Activated naive CD4-positive, alpha-beta T cell (primary cell): ENCODE results near the gene BICC1.

Experiments
- DNase-seq, 4 experiments: peaks; one replicate each; lab custom pipeline; 2025; lab: John Stamatoyannopoulos, UW

Gene BICC1

DNA sequence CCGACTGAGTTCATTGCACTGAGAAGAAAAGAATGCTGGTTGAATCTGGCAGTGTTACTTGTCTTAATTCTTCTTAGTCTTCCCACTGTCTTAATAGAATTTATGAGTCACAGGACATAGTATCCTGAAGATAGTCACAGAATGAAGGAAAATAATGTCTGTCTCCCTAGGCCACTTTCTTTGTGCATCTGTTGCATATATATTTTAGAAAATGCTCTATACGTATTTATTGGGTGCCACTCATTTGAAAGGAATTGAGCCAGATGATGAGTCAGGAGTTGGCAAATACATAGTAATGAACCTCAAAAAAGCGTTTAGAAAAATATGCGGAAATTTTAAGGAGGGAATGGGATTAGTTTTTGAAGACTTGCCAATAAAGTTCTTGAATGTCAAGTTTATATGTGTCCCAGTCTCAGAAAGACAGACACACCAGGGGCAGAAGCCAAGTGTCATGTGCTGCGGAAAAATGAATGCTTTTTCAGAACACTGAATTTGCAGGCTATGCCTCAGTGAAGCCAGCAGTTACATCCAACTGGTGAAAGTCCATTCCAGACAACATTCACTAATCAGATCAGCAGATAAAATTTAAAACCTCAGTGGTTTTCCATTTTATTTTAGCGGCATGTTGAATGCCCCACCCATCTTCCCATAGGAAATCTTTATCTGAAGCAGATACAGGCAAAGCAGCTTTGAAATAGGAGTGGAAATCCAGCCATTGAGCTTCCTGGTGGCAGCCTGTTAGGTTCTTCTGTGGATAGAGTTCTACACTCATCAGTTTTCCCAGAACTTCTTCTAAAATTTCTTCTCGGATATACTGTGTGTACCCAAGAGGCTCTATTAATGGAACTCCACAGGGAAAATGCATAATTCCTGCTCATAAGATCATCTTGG is 308.4 kb downstream of the BICC1 start:
- no peak for DNase-seq

DNA sequence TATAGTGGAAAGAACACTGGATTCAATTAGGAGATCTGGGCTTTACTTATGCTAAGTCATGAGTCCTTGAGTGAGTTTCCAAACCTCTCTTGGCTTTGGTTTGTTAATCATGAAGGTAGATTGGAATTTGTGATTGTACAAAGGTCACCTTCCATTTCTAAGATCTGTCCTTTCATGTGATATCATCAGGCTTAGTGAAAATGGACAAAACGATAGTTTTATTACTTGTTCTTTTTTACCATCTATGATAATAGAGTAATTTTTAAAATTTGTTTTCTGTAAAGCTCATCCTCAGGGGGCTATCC is 309.0 kb downstream of the BICC1 start:
- DNase-seq = no peak

GRCh38 chr10:58823983-58824382 is 311.3 kb downstream of the BICC1 start:
- no peak for DNase-seq

GRCh38 chr10:58824396-58824795 is 311.7 kb downstream of the BICC1 start:
- DNase-seq = no peak

DNA sequence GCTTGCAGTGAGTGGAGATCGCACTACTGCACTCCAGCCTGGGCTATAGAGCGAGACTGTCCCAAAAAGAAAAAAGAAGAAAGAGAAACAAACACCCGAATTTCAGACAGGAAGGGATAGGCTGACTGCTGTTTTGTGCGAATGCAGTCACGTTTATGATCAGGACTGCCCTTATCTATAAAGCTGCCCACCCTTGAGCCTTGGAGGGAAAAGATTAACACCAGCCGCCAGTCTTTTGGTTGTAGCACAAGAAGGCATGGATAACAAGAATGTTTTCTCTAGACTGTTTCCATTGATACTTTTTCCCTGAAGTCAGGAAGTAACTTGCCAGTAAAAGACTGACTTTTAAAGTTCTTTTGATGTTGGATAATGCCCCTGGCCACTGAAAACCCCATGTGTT is 314.0 kb downstream of the BICC1 start:
- DNase-seq = no peak

GRCh38 chr10:58827381-58827780 is 314.7 kb downstream of the BICC1 start:
- no peak for DNase-seq

DNA sequence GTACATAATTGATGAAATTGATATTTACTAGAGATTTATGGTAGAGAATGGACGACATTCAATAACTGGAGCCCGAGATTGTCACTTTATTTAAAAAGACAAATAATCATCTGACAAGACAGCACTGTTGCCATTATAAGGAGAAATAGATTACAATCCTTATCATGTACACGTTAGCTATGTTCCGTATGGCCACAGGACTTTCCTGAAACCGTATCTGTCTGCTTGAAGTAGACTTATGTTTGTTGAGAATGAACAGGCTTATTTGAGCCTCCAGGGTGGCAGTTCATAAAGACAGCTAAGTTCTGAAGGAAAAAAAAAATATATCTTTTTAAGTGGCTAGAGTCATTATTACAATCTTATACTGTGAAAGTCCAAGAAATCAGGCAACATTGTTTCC is 317.2 kb downstream of the BICC1 start:
- DNase-seq = no peak

GRCh38 chr10:58830697-58831096 is 318.0 kb downstream of the BICC1 start:
- no peak for DNase-seq

DNA sequence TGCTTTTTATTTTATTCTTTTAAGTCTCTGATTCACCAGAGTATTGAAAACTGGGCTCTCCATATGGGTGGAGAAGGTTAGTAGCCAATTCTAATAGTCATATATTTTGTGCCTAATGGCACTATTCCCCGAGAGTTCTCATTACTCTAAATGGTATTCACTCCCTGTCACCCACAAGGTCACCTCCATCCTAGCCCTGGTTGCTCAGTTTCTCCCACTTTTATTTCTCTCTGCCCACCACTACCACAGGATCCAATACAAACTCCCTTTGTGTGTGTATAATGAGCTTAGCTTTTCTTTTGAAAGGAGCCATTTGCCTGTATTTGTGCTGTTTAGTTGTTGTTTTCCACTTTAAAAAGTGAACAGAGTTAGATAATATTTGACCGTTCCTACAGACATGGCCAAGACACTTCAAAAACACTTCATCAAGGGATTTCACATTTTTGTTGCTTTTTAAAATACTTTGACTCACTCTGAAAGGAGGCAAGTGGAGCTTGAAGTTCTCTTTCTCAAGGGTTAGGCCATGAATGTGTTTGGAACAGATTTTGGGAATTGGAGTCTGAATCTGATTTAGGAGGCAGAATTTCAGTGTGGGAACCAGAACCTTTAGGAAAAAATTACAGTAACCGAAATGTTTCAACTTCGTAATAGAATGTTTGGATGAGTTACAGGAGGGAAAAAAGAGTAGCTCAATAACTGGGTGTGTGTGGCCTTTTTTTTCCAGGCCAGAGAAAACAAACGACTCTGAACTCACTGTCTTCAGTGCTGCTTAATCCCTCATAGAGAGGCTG is 321.3 kb downstream of the BICC1 start:
- no peak for DNase-seq

DNA sequence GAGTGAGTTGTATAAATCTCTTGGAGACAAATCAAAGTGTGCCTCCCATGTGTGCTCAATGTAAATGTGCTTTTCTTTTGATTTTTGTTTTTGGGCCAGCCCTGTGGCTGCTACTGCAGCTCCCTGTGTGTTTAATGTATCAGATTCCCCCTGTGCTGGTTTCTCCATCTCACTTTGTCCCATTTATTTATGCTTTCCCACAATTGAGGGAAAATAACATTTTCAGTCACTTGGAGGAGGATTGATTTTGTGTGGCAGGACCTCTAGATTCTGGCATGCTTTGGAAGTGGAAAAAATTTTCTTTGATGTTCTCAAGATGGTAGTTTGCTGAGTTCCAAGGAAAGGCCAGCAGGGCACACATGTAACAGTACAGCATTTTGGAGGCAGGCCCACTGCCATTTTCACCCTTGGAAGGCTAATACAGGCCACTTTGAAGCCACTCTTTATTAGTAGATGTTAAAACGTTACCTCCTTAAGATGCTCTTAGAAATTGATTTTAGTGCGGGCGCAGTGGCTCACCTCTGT is 323.6 kb downstream of the BICC1 start:
- no peak for DNase-seq

DNA sequence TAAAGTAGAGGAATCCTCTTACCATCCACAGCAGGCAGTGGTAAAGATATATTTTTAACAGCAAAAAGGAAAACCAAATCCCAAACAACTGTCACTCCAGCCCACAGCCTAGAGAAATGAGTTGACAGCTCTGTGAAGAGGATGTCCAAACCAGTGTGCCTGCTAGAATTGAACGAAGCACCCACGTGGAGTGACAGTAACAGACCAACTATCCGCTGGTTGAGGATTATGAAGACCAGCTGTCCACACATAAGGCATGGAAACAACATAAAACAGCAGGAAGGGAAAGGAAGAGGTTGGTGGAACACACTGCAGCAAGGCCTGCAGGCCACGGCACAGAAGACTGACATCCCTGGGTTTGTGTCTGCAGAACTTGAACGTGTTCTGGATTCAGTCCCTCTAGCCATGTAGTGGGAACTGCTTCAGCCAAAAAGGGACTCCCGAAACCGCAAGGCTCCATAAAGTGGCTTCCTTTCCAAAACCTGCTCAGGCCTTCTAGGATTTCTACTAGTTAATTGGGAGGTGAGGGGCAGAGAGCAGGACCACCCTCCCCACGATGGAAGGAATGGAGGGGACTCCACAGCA is 324.4 kb downstream of the BICC1 start:
- DNase-seq = no peak

GRCh38 chr10:58837826-58838225 is 325.2 kb downstream of the BICC1 start:
- DNase-seq = no peak

DNA sequence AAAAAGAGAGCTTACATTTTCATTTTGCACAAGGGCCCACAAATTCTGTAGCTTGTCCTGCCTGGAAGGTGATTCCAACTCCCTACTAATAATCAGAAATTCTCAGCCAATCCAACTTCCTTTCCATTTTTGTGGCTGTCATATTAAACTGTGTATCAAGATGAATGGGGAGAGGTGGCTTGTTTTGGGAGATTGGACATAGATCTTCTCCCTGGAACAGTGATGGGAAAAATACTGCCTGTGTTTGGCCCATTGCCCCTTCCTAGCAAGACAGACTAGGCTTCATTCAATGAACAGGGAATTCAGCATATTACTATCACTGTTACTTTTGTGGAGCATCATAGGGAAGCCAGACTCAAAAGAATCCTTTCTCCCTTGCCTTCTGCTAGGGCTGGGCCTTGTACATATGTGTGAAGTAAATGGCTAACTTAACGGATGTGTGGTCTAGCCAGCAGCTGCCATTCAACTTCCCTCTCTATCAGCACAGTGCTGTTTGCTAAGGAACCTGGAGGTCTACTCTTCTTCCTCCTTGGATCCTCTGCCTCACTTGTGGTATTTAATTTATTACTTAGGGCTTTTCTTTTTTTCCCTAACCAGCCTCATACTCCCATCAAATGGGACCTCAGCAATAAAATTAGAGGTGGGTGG is 326.0 kb downstream of the BICC1 start:
- no peak for DNase-seq

DNA sequence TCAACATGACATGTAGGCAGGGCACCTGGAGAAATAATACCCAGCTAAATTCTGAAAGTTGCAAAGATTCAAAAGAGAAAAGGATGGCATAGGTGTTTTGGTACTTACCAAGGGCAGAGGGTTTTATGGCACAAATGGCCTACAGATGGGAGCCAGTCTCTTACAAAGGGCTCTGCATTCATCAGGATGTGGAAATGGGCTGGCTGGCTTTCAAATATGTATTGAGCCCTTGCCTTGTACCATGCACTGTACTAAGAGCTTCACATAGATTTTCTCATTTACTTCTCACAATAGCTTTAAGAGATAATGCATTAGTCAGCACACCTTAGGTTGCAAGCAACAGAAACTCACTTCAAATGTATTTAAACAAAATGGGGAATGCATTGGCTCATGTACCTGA is 327.1 kb downstream of the BICC1 start:
- DNase-seq = no peak

DNA sequence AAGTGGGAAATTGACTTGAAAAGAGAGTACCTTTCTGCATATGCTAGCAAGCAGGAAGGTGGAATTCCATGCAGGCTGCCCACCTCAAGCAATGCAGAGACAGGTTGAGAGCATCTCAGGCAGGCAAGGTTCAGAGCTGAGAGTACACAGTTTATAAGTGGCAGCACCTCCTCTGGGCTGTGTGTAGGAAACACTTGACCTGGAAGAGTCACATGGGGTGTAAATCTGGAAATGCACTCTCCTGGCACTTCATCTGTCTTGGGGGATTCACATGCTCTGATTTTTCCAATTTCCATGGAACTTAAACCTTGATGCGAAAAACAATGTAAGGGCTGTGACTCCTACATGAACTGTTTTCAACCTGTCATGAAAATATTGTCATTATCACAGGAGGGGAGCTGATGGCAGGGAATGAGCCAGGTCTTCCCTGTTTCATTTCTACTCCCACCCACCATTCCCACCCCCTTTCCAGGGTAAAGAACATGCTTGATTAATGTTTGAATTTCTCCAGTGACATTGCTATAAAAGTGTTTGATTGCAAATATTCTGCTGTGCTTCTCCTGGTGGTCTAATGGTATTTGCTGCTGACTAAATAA is 328.3 kb downstream of the BICC1 start:
- no peak for DNase-seq

GRCh38 chr10:58842860-58843376 is 330.2 kb downstream of the BICC1 start:
- no peak for DNase-seq

GRCh38 chr10:58843760-58844159 is 331.1 kb downstream of the BICC1 start:
- no peak for DNase-seq

- DNase-seq = no peak
These were observed 332.0 kb downstream of the BICC1 start for GRCh38 chr10:58844680-58845079.

GRCh38 chr10:58846856-58847255 is 334.2 kb downstream of the BICC1 start:
- no peak for DNase-seq

DNA sequence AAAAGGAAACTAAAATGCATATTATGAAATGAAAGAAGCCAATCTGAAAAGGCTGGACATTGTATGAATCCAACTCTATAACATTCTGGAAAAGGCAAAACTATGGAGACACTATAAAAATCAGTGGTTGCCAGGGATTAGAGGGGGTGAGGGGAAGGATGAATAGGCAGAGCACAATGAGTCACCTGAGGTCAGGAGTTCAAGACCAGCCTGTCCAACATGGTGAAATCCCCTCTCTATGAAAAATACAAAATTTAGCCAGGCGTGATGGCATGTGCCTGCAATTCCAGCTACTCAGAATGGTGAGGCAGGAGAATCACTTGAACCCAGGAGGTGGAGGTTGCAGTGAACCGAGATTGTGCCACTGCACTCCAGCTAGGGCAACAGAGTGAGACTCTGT is 338.9 kb downstream of the BICC1 start:
- no peak for DNase-seq

- DNase-seq = no peak
These were observed 341.0 kb downstream of the BICC1 start for GRCh38 chr10:58853668-58854067.

DNA sequence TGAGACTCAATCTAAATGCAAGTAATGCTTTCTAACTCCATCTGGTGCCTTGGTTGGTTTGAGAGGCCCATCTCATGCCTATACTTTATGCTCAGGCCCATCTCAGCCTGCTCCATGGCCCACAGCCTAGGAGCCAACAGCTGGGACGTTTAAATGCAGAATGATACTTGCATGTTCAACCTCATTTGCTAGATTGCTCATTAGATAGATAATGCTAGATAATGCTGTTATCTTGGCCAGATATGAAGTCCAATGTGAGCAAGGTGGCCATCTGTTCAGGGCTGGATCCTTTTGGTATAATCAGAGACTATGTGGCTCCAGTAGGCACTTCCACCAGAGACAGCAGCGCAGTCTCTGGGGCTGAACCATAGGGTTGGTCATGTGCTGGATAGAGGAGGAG is 342.1 kb downstream of the BICC1 start:
- no peak for DNase-seq
